DMS 273 treated with DMSO at 0.1 percent for 48 hours (cell line): ENCODE measurements around the gene APAF1.

Experiments used
- DNase-seq: peaks from one replicate; lab custom pipeline; 2025; lab: John Stamatoyannopoulos, UW

Gene APAF1

DNA sequence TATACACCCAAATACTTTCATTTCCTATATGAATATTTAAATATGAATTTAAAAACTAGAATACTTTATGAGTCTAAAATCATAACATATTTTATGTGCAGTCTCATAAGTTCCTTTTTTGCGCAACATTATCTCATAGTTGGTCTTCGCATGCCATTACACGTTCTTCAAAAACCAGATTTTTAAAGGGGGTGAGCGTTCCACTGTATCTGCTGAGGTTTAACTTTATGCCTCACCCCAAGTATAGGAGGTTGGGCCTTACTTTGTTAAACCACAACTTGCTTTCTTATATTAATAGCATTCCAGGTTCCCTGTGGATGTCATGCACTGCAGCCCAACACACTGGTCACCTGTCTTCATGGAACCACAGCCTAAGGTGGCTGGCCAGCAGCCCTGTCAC lies 118.6 kb downstream of the APAF1 start:
- DNase-seq, result no peak

DNA sequence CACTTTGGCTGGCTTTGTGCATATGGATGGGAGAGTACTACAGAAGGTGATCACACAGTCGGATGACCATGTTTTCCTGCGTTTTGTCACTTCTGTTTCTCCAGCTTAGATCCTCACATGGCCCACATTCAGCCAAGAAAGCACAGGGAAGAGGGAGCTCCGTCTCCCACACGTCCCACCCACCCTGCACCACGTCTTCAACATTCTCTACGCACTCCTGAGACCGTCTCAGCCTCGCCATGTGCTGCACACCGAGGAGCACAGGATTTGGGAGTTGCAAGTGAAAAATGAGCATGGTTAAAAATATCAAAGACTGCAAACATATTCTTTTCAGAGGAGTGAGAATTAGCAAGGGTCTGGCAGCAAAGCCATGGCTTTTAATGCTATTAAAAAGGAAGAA lies 122.2 kb downstream of the APAF1 start:
- no peak for DNase-seq

GRCh38 chr12:98769068-98769467 lies 124.0 kb downstream of the APAF1 start:
- no peak for DNase-seq

DNA sequence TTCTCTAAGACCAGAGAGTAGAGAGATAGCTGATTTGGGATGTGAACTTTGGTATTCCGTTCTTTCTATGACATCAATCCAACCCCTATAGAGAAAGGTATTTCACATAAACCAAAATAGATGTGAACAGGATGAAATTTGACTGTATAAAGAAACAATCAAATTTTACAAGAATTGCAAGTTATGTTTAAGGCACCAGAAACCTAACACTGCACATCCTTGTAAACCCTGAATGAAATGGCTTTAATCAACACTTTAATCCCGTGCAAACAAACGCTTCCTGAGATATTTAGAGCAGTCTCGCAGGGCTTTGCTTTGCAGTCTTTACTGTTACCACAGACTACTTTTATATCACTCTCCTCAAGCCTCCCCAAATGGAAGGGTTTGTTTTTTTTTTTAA lies 125.1 kb downstream of the APAF1 start:
- no peak for DNase-seq

DNA sequence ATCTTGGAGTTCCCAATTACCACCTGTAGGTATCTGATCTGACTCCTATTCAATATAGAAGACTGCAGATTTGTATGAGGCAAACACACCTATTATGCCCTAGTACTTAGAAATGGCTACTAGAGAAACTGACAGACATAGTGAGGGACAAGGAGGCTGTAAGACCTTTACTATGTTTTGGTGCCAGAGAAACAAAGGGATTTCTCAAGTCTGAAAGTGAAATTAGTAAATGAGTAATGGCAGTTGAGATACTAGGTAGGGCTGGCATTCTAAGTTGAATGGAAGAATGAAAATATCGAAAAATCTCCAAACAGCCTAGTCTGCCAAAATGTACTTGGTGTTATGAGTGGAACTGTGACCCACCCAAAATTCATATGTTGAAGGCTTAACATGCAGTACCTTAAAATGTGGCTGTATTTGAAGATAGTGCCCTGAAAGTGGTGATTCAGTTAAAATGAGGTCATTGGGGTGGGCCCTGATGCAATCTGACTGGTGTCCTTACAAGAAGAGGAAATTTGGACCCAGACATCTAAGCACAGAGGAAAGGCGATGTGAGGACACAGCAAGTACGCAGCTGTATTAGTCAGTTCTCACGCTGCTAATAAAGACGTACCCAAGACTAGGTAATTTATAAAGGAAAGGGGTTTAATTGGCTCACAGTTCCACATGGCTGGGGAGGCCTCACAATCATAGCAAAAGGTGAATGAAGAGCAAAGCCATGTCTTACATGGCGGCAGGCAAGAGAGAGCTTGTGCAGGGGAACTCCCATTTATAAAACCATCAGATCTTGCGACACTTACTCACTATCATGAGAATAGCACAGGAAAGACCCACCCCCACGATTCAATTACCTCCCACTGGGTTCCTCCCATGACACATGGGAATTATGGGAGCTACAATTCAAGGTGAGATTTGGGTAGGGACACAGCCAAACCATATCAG lies 127.0 kb downstream of the APAF1 start:
- no peak for DNase-seq

DNA sequence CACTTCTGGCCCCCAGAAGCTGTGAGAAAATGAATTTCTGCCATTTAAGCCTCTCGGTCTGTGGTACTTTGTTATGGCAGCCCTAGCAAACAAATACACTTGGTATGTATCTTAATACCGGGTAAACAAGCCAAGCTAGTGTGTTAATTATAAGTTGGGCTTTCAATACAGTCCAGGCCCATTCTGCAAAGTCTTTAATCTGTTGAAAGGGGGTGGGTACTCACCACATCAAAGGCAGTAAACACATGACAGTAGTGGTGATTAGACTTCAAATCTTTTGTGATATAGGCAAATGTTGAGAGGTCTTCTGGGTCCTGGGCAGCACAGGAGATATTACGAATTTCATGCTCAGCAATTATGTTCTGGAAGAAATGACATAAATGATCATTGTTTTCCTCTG lies 127.7 kb downstream of the APAF1 start:
- DNase-seq, result no peak

DNA sequence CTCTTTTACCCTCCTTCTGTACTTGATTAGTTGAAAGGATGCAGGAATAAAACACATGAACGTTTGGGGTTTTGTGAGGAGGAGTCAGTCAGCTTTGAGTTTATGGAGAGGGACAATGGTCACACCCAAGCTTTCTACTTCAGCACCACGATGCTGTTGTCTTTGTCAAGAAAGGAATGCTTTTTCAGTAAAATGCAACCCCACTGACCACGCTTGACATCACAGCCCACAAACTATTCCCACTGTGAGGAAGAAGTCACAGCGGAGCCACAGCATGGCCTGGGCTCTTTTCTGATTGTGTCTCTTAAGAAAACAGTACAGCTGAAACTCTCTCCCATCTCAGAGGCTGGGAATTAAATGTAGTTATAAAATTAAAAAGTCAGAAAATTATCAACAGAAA lies 135.2 kb downstream of the APAF1 start:
- DNase-seq, result no peak

DNA sequence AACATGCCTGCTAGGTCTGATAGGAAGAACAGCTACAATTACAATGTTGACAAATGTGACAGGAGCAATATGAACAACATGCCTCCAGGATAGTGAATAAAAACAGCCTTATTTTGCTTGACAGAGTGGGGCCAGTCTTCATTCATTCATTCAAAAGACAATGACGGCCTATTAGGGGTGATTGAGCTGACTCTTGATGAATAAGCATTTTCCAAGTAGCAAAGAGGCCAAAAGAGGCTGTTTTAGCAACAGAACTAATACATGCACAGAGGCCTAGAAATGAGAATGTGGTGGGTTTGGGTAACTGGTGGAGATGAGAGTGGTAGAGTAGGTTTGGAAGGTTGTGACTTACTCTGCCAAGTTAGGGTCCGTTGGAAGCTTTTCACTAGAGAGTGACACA lies 138.3 kb downstream of the APAF1 start:
- no peak for DNase-seq
